ENCODE data around the gene ASAP2. TPM values are rescaled to one million over a fixed set of nuclear protein-coding genes. Genes with fewer than 3 reads are reported as not detected.

ASAP2 gene
- total RNA-seq, 1 experiment from 2014 or later, result 12.6 TPM

GRCh38 chr2:9406529-9407362 lies 200.1 kb downstream of the ASAP2 start:
- Histone ChIP-seq H3K4me2 (ENCODE audit: insufficient read depth, insufficient read length, low read length) (no peak overlapping the region), H3K4ac (ENCODE audit: low read depth, low read length) (no peak overlapping the region), H4K20me1 (ENCODE audit: control insufficient read depth, insufficient read depth, insufficient read length) (no peaks in the 10 kb centered on the region), H2AFZ (ENCODE audit: low read length) (no peak overlapping the region), H3K23ac (ENCODE audit: insufficient read length, low read depth, low read length) (no peak overlapping the region), H2AK5ac (ENCODE audit: insufficient read length, low read length) (no peak overlapping the region), H4K5ac (ENCODE audit: insufficient read length, low read depth, low read length) (no peak overlapping the region), H2BK15ac (ENCODE audit: low read depth, low read length) (no peak overlapping the region), H3K18ac (ENCODE audit: insufficient read length, low read depth, low read length) (no peak overlapping the region), H3K79me1 (ENCODE audit: insufficient read depth, low read depth, low read length, poor library complexity, severe bottlenecking) (no peaks in the 10 kb centered on the region), H3K27ac (ENCODE audit: insufficient read length, low read depth, low read length) (no peak overlapping the region), H3K9me3 (ENCODE audit: control insufficient read depth, low read depth, low read length) (no peaks in the 10 kb centered on the region), H3K79me2 (ENCODE audit: insufficient read depth, low read length) (no peaks in the 10 kb centered on the region), H2BK20ac (ENCODE audit: low read depth, low read length, poor library complexity, severe bottlenecking) (no peak overlapping the region), H2BK5ac (ENCODE audit: insufficient read length, low read length) (no peak overlapping the region), H3K14ac (ENCODE audit: insufficient read depth, low read length) (no peak overlapping the region), H4K91ac (ENCODE audit: insufficient read length, low read depth, low read length) (no peak overlapping the region), H3K23me2 (ENCODE audit: insufficient read length, low read depth, low read length, poor library complexity, severe bottlenecking) (no peaks in the 10 kb centered on the region), H3K9ac (ENCODE audit: extremely low read depth, insufficient read length, low read length) (no peak overlapping the region), H3K56ac (ENCODE audit: insufficient read length, low read depth, low read length) (no peak overlapping the region), H3T11ph (ENCODE audit: low read length) (no peak overlapping the region), H4K8ac (replicated peaks; ENCODE audit: insufficient read length, low read depth, low read length) (no peak overlapping the region), H2BK12ac (ENCODE audit: insufficient read length, low read depth, low read length) (no peak overlapping the region), H2BK120ac (ENCODE audit: low read depth, low read length, poor library complexity, severe bottlenecking) (no peak overlapping the region), H3K27me3 (ENCODE audit: insufficient read depth, low read length) (no peaks in the 10 kb centered on the region), H3K4me1 (ENCODE audit: insufficient read depth, low read length) (no peaks in the 10 kb centered on the region)
- no peaks in the 10 kb centered on the region for H3K27me3 Mint-ChIP-seq (ENCODE audit: low read depth)
- no peaks in the 10 kb centered on the region for H3K4me1 Mint-ChIP-seq
- WGBS (ENCODE audit: extremely low coverage, insufficient read length, low lambda C conversion rate), result no CpG with 5 or more reads among the region's 13 CpGs
- H3K9me3 Mint-ChIP-seq, result no peaks in the 10 kb centered on the region
- no peak overlapping the region; a peak in 1 of 7 replicates for H3K27ac Mint-ChIP-seq
- H3K36me3 Mint-ChIP-seq (ENCODE audit: insufficient read depth in 1 of 3, low read depth in 3 of 3), result peaks cover 2 to 11% (median 7%) of the 10 kb centered on the region in 3 experiments; a peak in 4 of 7 replicates
- no peak for TF ChIP-seq CTCF (conservative IDR thresholded peaks at IDR 0.05)
- no peak for DNase-seq
- H3K4me3 Mint-ChIP-seq, result no peak overlapping the region

All from H9 (cell line).